Fibroblast of skin of left quadriceps (primary cell): ENCODE data around the gene PNPLA3.

ENCODE experiments used
- DNase-seq, 2 experiments: peaks; one replicate each; pipeline ENCODE4 v3.0.0-alpha.2; 2013; ENCODE audit warnings: low read depth in 2 of 2

PNPLA3 gene

DNA sequence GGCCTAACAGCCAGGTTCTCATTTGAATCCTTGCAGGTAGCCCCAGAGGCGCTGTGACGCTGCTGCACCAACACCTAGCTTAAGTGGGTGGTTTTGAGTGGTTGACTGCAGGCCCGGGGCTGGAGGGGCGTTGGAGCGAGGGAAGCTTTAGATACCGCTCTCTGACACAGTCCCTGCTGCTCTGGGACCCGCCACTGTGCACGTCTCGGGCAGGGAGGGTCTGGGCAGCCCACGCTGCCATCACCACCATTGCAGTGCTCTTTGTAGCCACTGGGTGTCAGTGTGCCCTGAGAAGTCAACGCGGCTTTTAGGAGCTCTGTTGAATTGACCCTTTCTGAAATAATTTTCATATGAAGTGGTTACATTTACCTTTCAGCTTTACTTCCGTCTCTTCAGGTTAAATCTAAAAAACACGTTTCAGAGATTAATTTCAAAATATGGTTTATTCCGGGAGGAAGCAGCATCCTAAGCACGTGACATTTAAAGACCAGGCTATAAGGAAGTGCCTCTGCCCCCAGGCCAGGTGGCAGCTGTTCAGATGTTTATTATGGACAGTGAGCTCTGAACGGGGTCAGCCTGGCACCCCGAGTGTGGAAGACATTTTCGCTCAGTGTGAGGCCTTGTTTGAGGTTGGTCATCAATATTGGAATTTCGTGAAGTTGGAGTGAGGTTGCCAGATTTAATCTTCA, 69.6 kb downstream of the PNPLA3 start:
- peak; percentile 17 to 20 for DNase-seq

- DNase-seq, result no peak
These were observed 70.4 kb downstream of the PNPLA3 start for GRCh38 chr22:43994006-43994405.

- DNase-seq, result no peak
These were observed 70.8 kb downstream of the PNPLA3 start for GRCh38 chr22:43994416-43994815.

- DNase-seq, result no peak
These were observed 71.6 kb downstream of the PNPLA3 start for GRCh38 chr22:43995057-43995685.

- no peak for DNase-seq
These were observed 72.2 kb downstream of the PNPLA3 start for GRCh38 chr22:43995798-43996169.

- DNase-seq, result no peak
These were observed 72.8 kb downstream of the PNPLA3 start for GRCh38 chr22:43996170-43996980.

- DNase-seq, result no peak
These were observed 73.3 kb downstream of the PNPLA3 start for GRCh38 chr22:43996981-43997265.
